ENCODE results near the gene PIGU. TPM values are rescaled to one million over a fixed set of nuclear protein-coding genes. Genes with fewer than 3 reads are reported as not detected.

The PIGU gene
- total and polyA plus RNA-seq, 5 experiments from 2014 or later = 11.4 to 25.4 (median 18.3) TPM

DNA sequence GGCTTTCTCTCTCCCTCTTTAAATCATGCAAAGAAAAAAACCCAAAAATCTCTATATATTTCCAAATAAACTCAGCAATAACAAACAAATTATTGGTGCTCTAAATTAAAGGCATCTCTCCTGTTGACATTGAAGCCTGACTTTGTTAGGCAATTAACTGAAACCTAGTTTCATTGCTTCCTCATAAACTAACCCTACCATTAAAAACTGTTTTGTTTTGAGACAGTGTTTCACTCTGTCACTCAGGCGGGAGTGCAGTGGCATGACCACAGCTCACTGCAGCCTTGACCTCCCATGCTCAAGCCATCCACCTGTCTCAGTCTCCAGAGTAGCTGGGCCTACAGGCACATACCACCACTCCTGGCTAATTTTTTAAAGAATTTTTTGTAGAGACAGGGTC lies 34.9 kb downstream of the PIGU start:
- H3K27ac Mint-ChIP-seq = no peak overlapping the region
- H3K4me1 Mint-ChIP-seq = peaks cover 0 to 2% (median 0%) of the 10 kb centered on the region in 4 donors
- ATAC-seq = no peak
- no peaks in the 10 kb centered on the region for H3K27me3 Mint-ChIP-seq
- H3K36me3 Mint-ChIP-seq = peaks cover 0 to 50% (median 0%) of the 10 kb centered on the region in 3 donors
- H3K4me3 Mint-ChIP-seq = no peak overlapping the region
- H3K9me3 Mint-ChIP-seq = no peaks in the 10 kb centered on the region
- POLR2A ChIA-PET = no interaction called here
- no peak for DNase-seq

GRCh38 chr20:34639755-34640222 lies 37.1 kb downstream of the PIGU start:
- Mint-ChIP-seq H3K4me1 (peaks cover 0 to 2% (median 0%) of the 10 kb centered on the region in 4 donors), H3K9me3 (no peaks in the 10 kb centered on the region), H3K27ac (peak overlapping the region in 2 of 10 donors; percentile 9 to 74), H3K4me3 (no peak overlapping the region), H3K27me3 (no peaks in the 10 kb centered on the region), H3K36me3 (peaks cover 0 to 71% (median 5%) of the 10 kb centered on the region in 3 donors)
- ATAC-seq = no peak
- DNase-seq = no peak
- POLR2A ChIA-PET = no interaction called here

DNA sequence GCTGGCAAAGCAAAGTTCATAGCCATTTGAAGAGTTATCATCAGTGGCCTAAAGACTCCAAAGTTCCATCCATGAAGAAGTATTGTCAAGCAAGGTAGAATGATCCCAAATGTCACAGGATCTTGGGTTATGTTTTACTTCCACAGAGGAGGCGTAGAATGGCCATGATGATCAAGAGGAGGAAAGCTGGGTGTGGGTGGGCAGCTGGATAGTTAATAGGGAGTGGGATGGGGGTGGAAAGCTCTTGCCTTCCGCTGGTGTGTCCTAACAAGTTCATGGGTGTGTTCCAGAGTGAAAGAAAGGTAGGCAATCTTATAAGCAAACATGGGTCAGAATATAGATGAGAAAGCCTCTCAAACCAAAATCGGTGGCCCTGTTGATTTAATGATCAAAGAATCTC lies 38.4 kb downstream of the PIGU start:
- ATAC-seq = no peak
- POLR2A ChIA-PET = no interaction called here
- H3K9me3 Mint-ChIP-seq = no peaks in the 10 kb centered on the region
- peaks cover 0 to 2% (median 0%) of the 10 kb centered on the region in 4 donors for H3K4me1 Mint-ChIP-seq
- peaks cover 4 to 74% (median 13%) of the 10 kb centered on the region in 3 donors for H3K36me3 Mint-ChIP-seq
- no peak overlapping the region for H3K4me3 Mint-ChIP-seq
- no peaks in the 10 kb centered on the region for H3K27me3 Mint-ChIP-seq
- peak overlapping the region in 1 of 10 donors; percentile 6 for H3K27ac Mint-ChIP-seq
- no peak for DNase-seq

DNA sequence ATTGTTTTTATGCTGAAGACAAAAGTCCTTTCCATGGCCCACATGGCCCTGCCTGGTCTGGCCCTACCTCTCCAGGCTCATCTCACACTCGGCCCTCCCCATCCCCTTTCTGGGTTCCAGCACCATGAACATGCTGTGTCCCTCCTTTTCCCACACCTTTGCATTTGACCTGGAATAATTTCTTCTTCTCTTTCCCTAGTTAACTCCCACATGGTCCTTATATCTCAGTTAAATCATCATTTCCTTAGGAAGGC lies 38.9 kb downstream of the PIGU start:
- Mint-ChIP-seq H3K9me3 (no peaks in the 10 kb centered on the region), H3K36me3 (peaks cover 4 to 74% (median 17%) of the 10 kb centered on the region in 3 donors), H3K4me3 (no peak overlapping the region), H3K4me1 (peaks cover 0 to 2% (median 0%) of the 10 kb centered on the region in 4 donors), H3K27ac (peak overlapping the region in 2 of 10 donors; percentile 2 to 15), H3K27me3 (no peaks in the 10 kb centered on the region)
- ATAC-seq = no peak
- POLR2A ChIA-PET = no interaction called here
- no peak for DNase-seq

- POLR2A ChIA-PET = no interaction called here
- no peak overlapping the region for H3K27ac Mint-ChIP-seq
- ATAC-seq (no peak), DNase-seq (no peak)
- no peaks in the 10 kb centered on the region for H3K9me3 Mint-ChIP-seq
- H3K27me3 Mint-ChIP-seq = no peaks in the 10 kb centered on the region
- peaks cover 0 to 2% (median 0%) of the 10 kb centered on the region in 4 donors for H3K4me1 Mint-ChIP-seq
- H3K4me3 Mint-ChIP-seq = no peak overlapping the region
- H3K36me3 Mint-ChIP-seq = peaks cover 4 to 76% (median 20%) of the 10 kb centered on the region in 3 donors
These were observed 39.5 kb downstream of the PIGU start for GRCh38 chr20:34637245-34638038.

- Mint-ChIP-seq H3K36me3 (peaks cover 4 to 79% (median 20%) of the 10 kb centered on the region in 3 donors), H3K9me3 (no peaks in the 10 kb centered on the region)
These were observed 40.2 kb downstream of the PIGU start for GRCh38 chr20:34636648-34637047.

DNA sequence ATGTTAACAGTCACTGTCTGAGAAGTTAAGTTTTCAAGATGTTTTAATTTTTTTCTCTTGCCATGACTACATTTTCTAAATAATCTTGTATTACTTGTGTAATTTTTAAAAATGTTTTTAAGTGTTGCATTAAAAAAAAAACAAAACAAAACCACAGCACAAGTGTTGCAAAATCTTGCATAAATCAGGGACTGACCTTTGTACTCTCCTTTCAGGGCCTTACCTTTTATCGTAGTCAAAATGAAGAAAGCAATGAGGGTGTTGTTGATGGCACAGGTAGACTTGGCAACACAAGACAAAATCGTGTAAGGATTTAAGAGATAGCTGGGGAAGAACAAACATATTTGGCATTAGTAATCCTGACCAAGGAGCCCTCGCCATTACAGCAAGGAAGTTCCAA lies 42.5 kb downstream of the PIGU start:
- H3K27me3 Mint-ChIP-seq = no peaks in the 10 kb centered on the region
- ATAC-seq (no peak), DNase-seq (no peak)
- peaks cover 0 to 2% (median 0%) of the 10 kb centered on the region in 4 donors for H3K4me1 Mint-ChIP-seq
- no peak overlapping the region for H3K4me3 Mint-ChIP-seq
- H3K9me3 Mint-ChIP-seq = no peaks in the 10 kb centered on the region
- POLR2A ChIA-PET = no interaction called here
- peak overlapping the region in 1 of 10 donors; percentile 37 for H3K27ac Mint-ChIP-seq
- peaks cover 4 to 89% (median 31%) of the 10 kb centered on the region in 3 donors for H3K36me3 Mint-ChIP-seq

More at GRCh38 chr20:34636648-34637047, 40.2 kb downstream of the PIGU start:
- H3K27me3 Mint-ChIP-seq = no peaks in the 10 kb centered on the region
- no peak overlapping the region for H3K4me3 Mint-ChIP-seq
- DNase-seq (no peak), ATAC-seq (no peak)
- POLR2A ChIA-PET = no interaction called here
- H3K4me1 Mint-ChIP-seq = peaks cover 0 to 2% (median 0%) of the 10 kb centered on the region in 4 donors
- H3K27ac Mint-ChIP-seq = peak overlapping the region in 1 of 10 donors; percentile 11

DNA sequence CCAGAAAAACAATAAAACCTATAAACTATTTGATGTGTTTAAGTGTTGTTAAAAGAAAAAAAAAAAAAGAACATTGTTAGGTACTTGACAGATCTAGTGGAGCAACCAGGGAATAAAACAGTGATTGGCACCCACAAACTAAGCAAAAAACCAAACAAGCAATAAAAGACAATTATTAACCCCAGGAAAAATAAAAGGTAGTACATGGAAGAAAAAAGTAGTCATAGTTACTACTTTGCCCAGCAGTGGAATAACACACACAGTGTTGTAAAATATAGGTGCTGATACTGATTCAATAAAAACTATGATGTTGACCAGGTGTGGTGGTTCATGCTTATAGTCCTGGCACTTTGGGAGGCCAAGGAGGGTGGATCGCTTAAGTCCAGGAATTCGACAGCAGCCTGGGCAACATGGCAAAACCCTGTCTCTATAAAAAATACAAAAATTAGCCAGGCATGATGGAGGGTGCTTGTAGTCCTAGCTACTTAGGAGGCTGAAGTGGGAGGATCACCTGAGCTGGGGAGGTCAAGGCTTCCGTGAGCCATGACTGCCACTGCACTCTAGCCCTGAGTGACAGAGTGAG lies 43.9 kb downstream of the PIGU start:
- Mint-ChIP-seq H3K27me3 (no peaks in the 10 kb centered on the region), H3K27ac (peak overlapping the region in 1 of 10 donors; percentile 6), H3K4me3 (no peak overlapping the region), H3K9me3 (no peaks in the 10 kb centered on the region), H3K4me1 (peaks cover 0 to 1% (median 0%) of the 10 kb centered on the region in 4 donors), H3K36me3 (peaks cover 4 to 84% (median 31%) of the 10 kb centered on the region in 3 donors)
- POLR2A ChIA-PET = no interaction called here
- no peak for ATAC-seq
- DNase-seq = no peak

DNA sequence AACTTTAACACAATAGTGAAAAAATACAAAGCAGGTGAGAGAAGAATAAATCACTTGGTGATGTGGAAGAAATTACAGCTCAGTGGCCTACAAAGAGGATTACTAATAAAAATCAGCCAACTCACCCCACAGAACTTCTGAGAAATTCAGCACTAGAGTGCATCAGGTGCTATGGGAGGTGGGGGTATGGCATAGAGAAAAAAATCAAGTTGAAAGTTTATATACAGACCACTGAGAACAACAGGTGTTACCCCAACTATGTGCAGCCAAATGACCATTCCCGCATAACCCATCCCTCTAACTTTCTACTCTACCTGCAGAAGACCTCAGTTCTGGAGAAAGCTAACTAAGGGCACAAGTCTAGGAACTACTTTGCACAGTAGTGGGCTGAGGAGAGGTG lies 47.0 kb downstream of the PIGU start:
- DNase-seq (no peak), ATAC-seq (no peak)
- Mint-ChIP-seq H3K9me3 (no peaks in the 10 kb centered on the region), H3K27me3 (no peaks in the 10 kb centered on the region), H3K4me1 (peaks cover 0 to 2% (median 0%) of the 10 kb centered on the region in 4 donors), H3K27ac (peak overlapping the region in 1 of 10 donors; percentile 2), H3K4me3 (no peak overlapping the region), H3K36me3 (peaks cover 4 to 72% (median 27%) of the 10 kb centered on the region in 3 donors)
- POLR2A ChIA-PET = interaction anchor here (0.6 kb wide), 1 partner anchor 75 kb away, joined by 3 read pairs; no protein-coding TSS in a partner anchor

GRCh38 chr20:34629342-34629741 lies 47.5 kb downstream of the PIGU start:
- peaks cover 0 to 2% (median under 1%) of the 10 kb centered on the region in 4 donors for H3K4me1 Mint-ChIP-seq
- POLR2A ChIA-PET = no interaction called here
- DNase-seq (no peak), ATAC-seq (no peak)
- peaks cover under 1 to 72% (median 21%) of the 10 kb centered on the region in 3 donors for H3K36me3 Mint-ChIP-seq
- no peaks in the 10 kb centered on the region for H3K27me3 Mint-ChIP-seq
- peak overlapping the region in 1 of 10 donors; percentile 2 for H3K27ac Mint-ChIP-seq
- no peak overlapping the region for H3K4me3 Mint-ChIP-seq
- no peaks in the 10 kb centered on the region for H3K9me3 Mint-ChIP-seq

- H3K4me1 Mint-ChIP-seq = peaks cover 0 to 2% (median under 1%) of the 10 kb centered on the region in 4 donors
- no peak overlapping the region for H3K27ac Mint-ChIP-seq
- ATAC-seq (no peak), DNase-seq (no peak)
- no peaks in the 10 kb centered on the region for H3K9me3 Mint-ChIP-seq
- peaks cover 2 to 73% (median 19%) of the 10 kb centered on the region in 3 donors for H3K36me3 Mint-ChIP-seq
- no peak overlapping the region for H3K4me3 Mint-ChIP-seq
- POLR2A ChIA-PET = no interaction called here
- no peaks in the 10 kb centered on the region for H3K27me3 Mint-ChIP-seq
These were observed 48.9 kb downstream of the PIGU start for GRCh38 chr20:34628026-34628425.

DNA sequence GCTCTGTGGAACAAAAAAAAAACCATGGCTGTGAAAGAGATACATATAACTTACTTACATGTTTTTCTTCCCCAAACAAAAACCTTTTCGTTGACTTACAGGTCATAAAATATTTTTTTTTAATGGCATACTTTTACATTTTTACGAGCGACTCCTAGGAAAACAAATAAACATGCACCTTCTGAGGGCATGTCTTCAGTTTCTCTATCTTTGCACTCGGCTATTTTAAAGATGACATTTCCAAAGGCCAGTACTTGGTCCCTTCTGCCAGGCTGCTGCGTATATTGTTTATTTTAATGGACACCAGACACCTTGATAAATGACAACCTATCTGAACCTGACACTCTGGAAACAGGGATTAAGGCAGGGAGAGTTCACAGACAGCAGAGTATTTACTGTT lies 49.4 kb downstream of the PIGU start:
- ATAC-seq (no peak), DNase-seq (no peak)
- peaks cover 4 to 73% (median 19%) of the 10 kb centered on the region in 3 donors for H3K36me3 Mint-ChIP-seq
- H3K4me1 Mint-ChIP-seq = peaks cover 0 to 3% (median 2%) of the 10 kb centered on the region in 4 donors
- POLR2A ChIA-PET = no interaction called here
- no peak overlapping the region for H3K27ac Mint-ChIP-seq
- no peaks in the 10 kb centered on the region for H3K9me3 Mint-ChIP-seq
- no peak overlapping the region for H3K4me3 Mint-ChIP-seq
- H3K27me3 Mint-ChIP-seq = no peaks in the 10 kb centered on the region

GRCh38 chr20:34626992-34627391 lies 49.9 kb downstream of the PIGU start:
- H3K9me3 Mint-ChIP-seq = no peaks in the 10 kb centered on the region
- no peak overlapping the region for H3K4me3 Mint-ChIP-seq
- no peak for DNase-seq
- POLR2A ChIA-PET = no interaction called here
- H3K27me3 Mint-ChIP-seq = no peaks in the 10 kb centered on the region
- H3K4me1 Mint-ChIP-seq = peaks cover 0 to 3% (median 2%) of the 10 kb centered on the region in 4 donors
- peaks cover 5 to 73% (median 24%) of the 10 kb centered on the region in 3 donors for H3K36me3 Mint-ChIP-seq
- no peak for ATAC-seq
- H3K27ac Mint-ChIP-seq = no peak overlapping the region
